Astrocyte of the spinal cord (primary cell): ENCODE data around the gene LUC7L.
"Not testable (repeated sequence)": the region's sequence is repeated elsewhere in the genome, so short reads cannot be mapped to it uniquely, and the experiment has no call there.

Source experiments
- DNase-seq: peaks from one replicate; pipeline ENCODE4 v3.0.0; 2011; ENCODE audit warnings: low read depth, low spot score
- H3K4me3 ChIP-seq: 2 replicates; pipeline ENCODE4 v1.5.1; 2011; ENCODE audit warnings: low read depth, mild to moderate bottlenecking, low read length, moderate library complexity
- CTCF ChIP-seq: IDR thresholded peaks from 2 replicates; pipeline ENCODE4 v1.5.1; 2012; ENCODE audit warnings: low read depth, mild to moderate bottlenecking, low read length, inconsistent platforms
- in situ Hi-C: cut with HindIII; loops from 2 replicates; pipeline ENCODE4 v1.10.0; 2017; ENCODE audit warnings: low sequenced_read_pairs

The LUC7L gene

GRCh38 chr16:229731-230281 is 557 bp upstream of the LUC7L start:
- in situ Hi-C loops = no loop called here
- TF ChIP-seq CTCF = no peak
- DNase-seq = no peak
- H3K4me3 ChIP-seq = peak overlapping the region; percentile 96

GRCh38 chr16:228151-228851 is 948 bp downstream of the LUC7L start:
- peak; percentile 16 for DNase-seq
- in situ Hi-C loops = no loop called here
- H3K4me3 ChIP-seq = peak overlapping the region; percentile 96
- no peak for TF ChIP-seq CTCF

GRCh38 chr16:220021-220420 is 9.2 kb downstream of the LUC7L start:
- no peak overlapping the region for H3K4me3 ChIP-seq
- in situ Hi-C loops = no loop called here
- no peak for DNase-seq
- TF ChIP-seq CTCF = no peak

- H3K4me3 ChIP-seq = no peak overlapping the region
- no peak for TF ChIP-seq CTCF
- in situ Hi-C loops = no loop called here
- DNase-seq = no peak
Measured at GRCh38 chr16:212999-213398, 16.2 kb downstream of the LUC7L start.

GRCh38 chr16:211631-212180 is 17.5 kb downstream of the LUC7L start:
- DNase-seq, in situ Hi-C loops: not testable (repeated sequence)

GRCh38 chr16:209359-209758 is 19.9 kb downstream of the LUC7L start:
- H3K4me3 ChIP-seq, in situ Hi-C loops, DNase-seq: not testable (repeated sequence)

More at GRCh38 chr16:211631-212180, 17.5 kb downstream of the LUC7L start:
- not testable (repeated sequence) for H3K4me3 ChIP-seq

- DNase-seq, in situ Hi-C loops, H3K4me3 ChIP-seq: not testable (repeated sequence)
Measured at GRCh38 chr16:204046-204445, 25.2 kb downstream of the LUC7L start.

- no peak for TF ChIP-seq CTCF
- no peak overlapping the region for H3K4me3 ChIP-seq
- DNase-seq = no peak
- in situ Hi-C loops = no loop called here
Measured at GRCh38 chr16:203246-203645, 26.0 kb downstream of the LUC7L start.
